ENCODE data around the gene FAM13A. TPM values are rescaled to one million over a fixed set of nuclear protein-coding genes. Genes with fewer than 3 reads are reported as not detected.

The FAM13A gene
- 16.3 TPM for polyA plus RNA-seq (2013, experiment 1 of 2)
- polyA plus RNA-seq (2013, experiment 2 of 2): 15.5 TPM

DNA sequence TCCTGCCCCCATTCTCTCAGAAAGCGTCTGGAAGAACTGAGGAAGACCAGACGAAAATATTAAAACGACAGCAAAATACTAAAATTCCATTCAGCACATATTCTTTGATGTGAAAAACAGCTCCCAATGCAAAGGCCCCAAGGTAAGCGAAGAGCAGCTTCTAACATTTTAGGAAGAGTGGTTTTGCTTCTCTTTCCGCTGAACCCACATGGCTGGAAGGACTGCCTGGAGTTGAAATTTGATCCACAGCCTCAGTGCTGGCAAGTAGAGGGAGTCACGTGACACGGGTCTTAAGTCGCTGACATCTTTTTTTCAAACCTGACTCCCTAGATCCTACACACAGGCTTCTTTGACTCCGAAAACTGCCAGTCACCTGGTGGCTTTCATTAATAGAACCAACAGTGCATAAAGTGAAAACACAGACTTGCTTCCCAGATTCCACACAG, at the start of gene FAM13A:
Gene FAM13A, minus strand, starts transcription at position 233 of the 446 bp plus-strand sequence. Its CDS starts 221 bp downstream, at position 12.
- Histone ChIP-seq H3K4ac (ENCODE audit: low read length) (no peak within 1 kb of the TSS), H3K14ac (ENCODE audit: low read length) (no peak within 1 kb of the TSS), H2BK12ac (ENCODE audit: low read length) (no peak within 1 kb of the TSS), H3K27me3 (ENCODE audit: control insufficient read depth in 3 of 3, insufficient read depth in 3 of 3, low read depth in 1 of 3, low read length in 3 of 3) (no peaks in the 10 kb centered on the region), H3K9me3 (replicated peaks in 1 of 2; ENCODE audit: control insufficient read depth in 2 of 2, insufficient read depth in 1 of 2, low read depth in 1 of 2, low read length in 2 of 2) (peaks cover 0 to 6% of the 10 kb centered on the region in 2 donors), H3K36me3 (replicated peaks in 1 of 2; ENCODE audit: control insufficient read depth in 2 of 2, insufficient read depth in 2 of 2, low read length in 2 of 2) (no peaks in the 10 kb centered on the region), H3K4me1 (ENCODE audit: control insufficient read depth in 2 of 2, insufficient read depth in 1 of 2, low read depth in 1 of 2, low read length in 2 of 2) (peaks cover 2% of the 10 kb centered on the region in 2 donors), H3K18ac (ENCODE audit: low read length) (no peak within 1 kb of the TSS), H3K23ac (ENCODE audit: low read depth, low read length, poor library complexity) (no peak within 1 kb of the TSS), H2BK15ac (ENCODE audit: low read length) (no peak within 1 kb of the TSS), H2AFZ (ENCODE audit: low read length) (peak within 1 kb of the TSS; percentile 90), H3K4me3 (ENCODE audit: low read length in 2 of 2) (peak within 1 kb of the TSS; percentile 53 to 81), H3K9ac (ENCODE audit: low read depth, low read length, poor library complexity) (no peak within 1 kb of the TSS), H2AK5ac (ENCODE audit: low read depth, low read length) (no peak within 1 kb of the TSS), H4K91ac (ENCODE audit: low read depth, low read length, poor library complexity) (no peak within 1 kb of the TSS), H2BK5ac (ENCODE audit: low read length) (no peak within 1 kb of the TSS), H3K4me2 (ENCODE audit: insufficient read depth, low read length, poor library complexity, severe bottlenecking) (peak within 1 kb of the TSS; percentile 21), H2BK120ac (ENCODE audit: low read depth, low read length) (no peak within 1 kb of the TSS), H3K27ac (replicated peaks; ENCODE audit: low read length) (peak within 1 kb of the TSS; percentile 76), H3K79me1 (ENCODE audit: low read depth, low read length) (peaks cover 2% of the 10 kb centered on the region), H4K8ac (ENCODE audit: low read depth, low read length) (no peak within 1 kb of the TSS)
- peak; percentile 80 for DNase-seq (ENCODE audit: low spot score)
- WGBS, 2 donors (ENCODE audit: extremely low coverage in 2 of 2, insufficient read length in 2 of 2, insufficient replicate concordance in 1 of 2): no CpG with 5 or more reads among the region's 9 CpGs

DNA sequence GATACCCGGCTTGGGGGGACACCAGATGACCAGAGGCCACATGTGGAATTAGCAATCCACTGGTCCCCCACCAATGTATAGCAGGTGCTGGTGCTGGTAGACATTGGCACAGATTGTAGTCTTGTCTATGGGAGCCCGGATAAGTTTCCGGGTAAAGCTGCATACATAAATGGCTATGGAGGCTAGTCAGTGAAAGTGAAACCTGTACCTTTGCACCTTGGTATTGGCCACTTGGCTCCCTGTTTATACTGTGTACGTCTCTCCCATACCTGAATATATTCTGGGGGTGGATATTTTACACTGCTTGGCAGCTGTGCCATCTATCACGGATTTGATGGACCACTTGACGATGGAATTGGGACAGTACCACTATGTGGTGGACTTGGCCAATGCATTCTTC, 48.7 kb upstream of the FAM13A start:
- Histone ChIP-seq H3K14ac (ENCODE audit: low read length) (no peak overlapping the region), H3K36me3 (replicated peaks in 1 of 2; ENCODE audit: control insufficient read depth in 2 of 2, insufficient read depth in 2 of 2, low read length in 2 of 2) (no peaks in the 10 kb centered on the region), H3K4me2 (ENCODE audit: insufficient read depth, low read length, poor library complexity, severe bottlenecking) (no peak overlapping the region), H3K9me3 (replicated peaks in 1 of 2; ENCODE audit: control insufficient read depth in 2 of 2, insufficient read depth in 1 of 2, low read depth in 1 of 2, low read length in 2 of 2) (peaks cover 6 to 10% of the 10 kb centered on the region in 2 donors), H4K91ac (ENCODE audit: low read depth, low read length, poor library complexity) (no peak overlapping the region), H3K4me3 (ENCODE audit: low read length in 2 of 2) (no peak overlapping the region), H2BK5ac (ENCODE audit: low read length) (no peak overlapping the region), H2AK5ac (ENCODE audit: low read depth, low read length) (no peak overlapping the region), H3K79me1 (ENCODE audit: low read depth, low read length) (peaks cover 1% of the 10 kb centered on the region), H2AFZ (ENCODE audit: low read length) (no peak overlapping the region), H3K18ac (ENCODE audit: low read length) (no peak overlapping the region), H3K4me1 (ENCODE audit: control insufficient read depth in 2 of 2, insufficient read depth in 1 of 2, low read depth in 1 of 2, low read length in 2 of 2) (peaks cover 2 to 4% of the 10 kb centered on the region in 2 donors), H4K8ac (ENCODE audit: low read depth, low read length) (no peak overlapping the region), H3K27ac (replicated peaks; ENCODE audit: low read length) (no peak overlapping the region), H3K9ac (ENCODE audit: low read depth, low read length, poor library complexity) (no peak overlapping the region), H2BK120ac (ENCODE audit: low read depth, low read length) (no peak overlapping the region), H3K4ac (ENCODE audit: low read length) (no peak overlapping the region), H2BK12ac (ENCODE audit: low read length) (no peak overlapping the region), H2BK15ac (ENCODE audit: low read length) (no peak overlapping the region), H3K23ac (ENCODE audit: low read depth, low read length, poor library complexity) (no peak overlapping the region), H3K27me3 (ENCODE audit: control insufficient read depth in 3 of 3, insufficient read depth in 3 of 3, low read depth in 1 of 3, low read length in 3 of 3) (peaks cover 0 to 25% (median 14%) of the 10 kb centered on the region in 3 experiments)
- no peak for DNase-seq (ENCODE audit: low spot score)
- WGBS, 2 donors (ENCODE audit: extremely low coverage in 2 of 2, insufficient read length in 2 of 2, insufficient replicate concordance in 1 of 2): no CpG with 5 or more reads among the region's 6 CpGs

GRCh38 chr4:89101256-89102161, 44.5 kb upstream of the FAM13A start:
- Histone ChIP-seq H2BK12ac (ENCODE audit: low read length) (no peak overlapping the region), H2AFZ (ENCODE audit: low read length) (no peak overlapping the region), H3K23ac (ENCODE audit: low read depth, low read length, poor library complexity) (no peak overlapping the region), H2AK5ac (ENCODE audit: low read depth, low read length) (no peak overlapping the region), H3K4me1 (ENCODE audit: control insufficient read depth in 2 of 2, insufficient read depth in 1 of 2, low read depth in 1 of 2, low read length in 2 of 2) (no peaks in the 10 kb centered on the region), H3K4me3 (ENCODE audit: low read length in 2 of 2) (no peak overlapping the region), H2BK5ac (ENCODE audit: low read length) (no peak overlapping the region), H3K79me1 (ENCODE audit: low read depth, low read length) (no peaks in the 10 kb centered on the region), H3K27ac (replicated peaks; ENCODE audit: low read length) (no peak overlapping the region), H3K36me3 (replicated peaks in 1 of 2; ENCODE audit: control insufficient read depth in 2 of 2, insufficient read depth in 2 of 2, low read length in 2 of 2) (no peaks in the 10 kb centered on the region), H4K8ac (ENCODE audit: low read depth, low read length) (no peak overlapping the region), H3K9me3 (replicated peaks in 1 of 2; ENCODE audit: control insufficient read depth in 2 of 2, insufficient read depth in 1 of 2, low read depth in 1 of 2, low read length in 2 of 2) (peaks cover 0 to 2% of the 10 kb centered on the region in 2 donors), H3K18ac (ENCODE audit: low read length) (no peak overlapping the region), H3K27me3 (ENCODE audit: control insufficient read depth in 3 of 3, insufficient read depth in 3 of 3, low read depth in 1 of 3, low read length in 3 of 3) (no peaks in the 10 kb centered on the region), H3K14ac (ENCODE audit: low read length) (no peak overlapping the region), H3K4ac (ENCODE audit: low read length) (no peak overlapping the region), H2BK120ac (ENCODE audit: low read depth, low read length) (no peak overlapping the region), H3K4me2 (ENCODE audit: insufficient read depth, low read length, poor library complexity, severe bottlenecking) (no peak overlapping the region), H3K9ac (ENCODE audit: low read depth, low read length, poor library complexity) (no peak overlapping the region), H2BK15ac (ENCODE audit: low read length) (no peak overlapping the region), H4K91ac (ENCODE audit: low read depth, low read length, poor library complexity) (no peak overlapping the region)
- 100% methylated on average over 1 of the region's 11 CpGs; no CpG with 5 or more reads in 1 of the 2 donors for WGBS, 2 donors (ENCODE audit: extremely low coverage in 2 of 2, insufficient read length in 2 of 2, insufficient replicate concordance in 1 of 2)
- no peak for DNase-seq (ENCODE audit: low spot score)

DNA sequence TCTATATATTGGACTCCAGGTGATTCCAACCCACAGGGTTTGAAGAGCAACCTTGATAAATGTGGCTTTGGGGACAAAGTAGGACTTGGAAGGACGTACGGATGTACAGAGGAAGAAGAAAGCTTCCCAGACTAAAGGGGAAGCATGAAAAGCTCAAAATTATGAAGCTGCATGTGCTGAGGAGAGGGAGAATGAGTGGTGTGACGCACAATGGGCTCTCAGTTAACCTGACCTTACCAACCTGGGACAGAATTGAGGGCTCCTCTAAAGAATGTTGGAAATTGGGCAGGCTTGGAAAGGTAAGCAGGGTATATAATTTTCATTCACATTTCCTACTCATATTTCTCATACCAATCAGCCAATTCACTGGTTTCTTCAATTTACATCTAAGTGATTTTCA, 43.9 kb upstream of the FAM13A start:
- no peak overlapping the region for H2AFZ ChIP-seq (ENCODE audit: low read length)
- H3K36me3 ChIP-seq (replicated peaks in 1 of 2; ENCODE audit: control insufficient read depth in 2 of 2, insufficient read depth in 2 of 2, low read length in 2 of 2): no peaks in the 10 kb centered on the region
- H2AK5ac ChIP-seq (ENCODE audit: low read depth, low read length): no peak overlapping the region
- H3K79me1 ChIP-seq (ENCODE audit: low read depth, low read length): no peaks in the 10 kb centered on the region
- H3K9me3 ChIP-seq (replicated peaks in 1 of 2; ENCODE audit: control insufficient read depth in 2 of 2, insufficient read depth in 1 of 2, low read depth in 1 of 2, low read length in 2 of 2): peaks cover 0 to 2% of the 10 kb centered on the region in 2 donors
- H4K8ac ChIP-seq (ENCODE audit: low read depth, low read length): no peak overlapping the region
- no peaks in the 10 kb centered on the region for H3K4me1 ChIP-seq (ENCODE audit: control insufficient read depth in 2 of 2, insufficient read depth in 1 of 2, low read depth in 1 of 2, low read length in 2 of 2)
- H3K9ac ChIP-seq (ENCODE audit: low read depth, low read length, poor library complexity): no peak overlapping the region
- no peak overlapping the region for H3K18ac ChIP-seq (ENCODE audit: low read length)
- no peak overlapping the region for H2BK12ac ChIP-seq (ENCODE audit: low read length)
- no peak overlapping the region for H3K4me3 ChIP-seq (ENCODE audit: low read length in 2 of 2)
- no peak overlapping the region for H2BK5ac ChIP-seq (ENCODE audit: low read length)
- DNase-seq (ENCODE audit: low spot score): no peak
- no CpG with 5 or more reads among the region's 3 CpGs for WGBS, 2 donors (ENCODE audit: extremely low coverage in 2 of 2, insufficient read length in 2 of 2, insufficient replicate concordance in 1 of 2)
- no peak overlapping the region for H3K23ac ChIP-seq (ENCODE audit: low read depth, low read length, poor library complexity)
- no peak overlapping the region for H2BK120ac ChIP-seq (ENCODE audit: low read depth, low read length)
- H3K14ac ChIP-seq (ENCODE audit: low read length): no peak overlapping the region
- no peak overlapping the region for H3K27ac ChIP-seq (replicated peaks; ENCODE audit: low read length)
- H3K4me2 ChIP-seq (ENCODE audit: insufficient read depth, low read length, poor library complexity, severe bottlenecking): no peak overlapping the region
- H2BK15ac ChIP-seq (ENCODE audit: low read length): no peak overlapping the region
- no peak overlapping the region for H4K91ac ChIP-seq (ENCODE audit: low read depth, low read length, poor library complexity)
- H3K4ac ChIP-seq (ENCODE audit: low read length): no peak overlapping the region
- no peaks in the 10 kb centered on the region for H3K27me3 ChIP-seq (ENCODE audit: control insufficient read depth in 3 of 3, insufficient read depth in 3 of 3, low read depth in 1 of 3, low read length in 3 of 3)
